Uterus (tissue), 4 donors: Measurements from ENCODE around the gene LINC01488. TPM values are rescaled to one million over a fixed set of nuclear protein-coding genes. Genes with fewer than 3 reads are reported as not detected.

Source experiments
- DNase-seq, 2 donors: peaks; one replicate each; pipeline ENCODE4 v3.0.0-alpha.2; 2019 to 2020
- H3K27ac ChIP-seq, 2 donors: fragments of 200-600 bp; sonication (generic); 1 replicate in 1 of 2; 2 replicates in 1 of 2; pipeline ENCODE4 v1.5.1; 2016 to 2018
- H3K27me3 ChIP-seq, 2 donors: fragments of 200-600 bp; sonication (generic); one replicate each; pipeline ENCODE4 v1.5.1; 2018 to 2019; ENCODE audit warnings: control low read depth in 1 of 2
- H3K36me3 ChIP-seq, 2 donors: fragments of 200-600 bp; sonication (generic); one replicate each; pipeline ENCODE4 v1.5.1; 2019; ENCODE audit warnings: control low read depth in 1 of 2
- H3K4me1 ChIP-seq, 2 donors: fragments of 200-600 bp; sonication (generic); one replicate each; pipeline ENCODE4 v1.5.1; 2018 to 2019; ENCODE audit warnings: control low read depth in 1 of 2
- H3K4me3 ChIP-seq, 2 donors: fragments of 200-600 bp; sonication (generic); 1 replicate in 1 of 2; 2 replicates in 1 of 2; pipeline ENCODE4 v1.5.1; 2018 to 2019; ENCODE audit warnings: mild to moderate bottlenecking in 1 of 2
- H3K9me3 ChIP-seq, 2 donors: fragments of 200-600 bp; sonication (generic); one replicate each; pipeline ENCODE4 v1.5.1; 2019; ENCODE audit warnings: control low read depth in 1 of 2
- CTCF ChIP-seq, 4 experiments: fragments of 200-600 bp in 2 of 4; fragments of 450-650 bp in 2 of 4; sonication (generic) in 2 of 4; IDR thresholded peaks; one replicate each; pipeline ENCODE4 v1.5.1; 2016 to 2019; ENCODE audit warnings: antibody characterized with exemption in 4 of 4, mild to moderate bottlenecking in 2 of 4, moderate library complexity in 1 of 4
- POLR2A ChIP-seq, 2 donors: fragments of 450-650 bp; IDR thresholded peaks; one replicate each; pipeline ENCODE4 v1.6.1; 2016; ENCODE audit warnings: antibody characterized with exemption in 2 of 2, mild to moderate bottlenecking in 1 of 2, moderate library complexity in 1 of 2
- intact Hi-C: fragments of 100-400 bp; cut with DNase I; formaldehyde crosslinking; loops from one replicate; pipeline ENCODE4 v1.15.1; 2023; ENCODE audit warnings: low total_unique reads
- total RNA-seq, 4 donors: library from RNA; depleted of rRNA in 3 of 4; stranded (reverse); fragments of >200 nt in 3 of 4; gene quantifications; one replicate each; pipeline versions ENCODE4 v1.1.0 to v1.2.4, GENCODE V29; 2014 to 2023
- donor health status: DM: yes; HTN: yes; CAD: no.

The LINC01488 gene
- total RNA-seq, 4 donors from 2014 or later, result not detected

- Histone ChIP-seq H3K36me3 (no peaks in the 10 kb centered on the region), H3K27ac (no peak overlapping the region), H3K27me3 (no peaks in the 10 kb centered on the region), H3K4me3 (no peak overlapping the region), H3K9me3 (no peaks in the 10 kb centered on the region), H3K4me1 (peaks cover 8% of the 10 kb centered on the region in 2 donors)
- DNase-seq, result no peak
- TF ChIP-seq CTCF (IDR thresholded peaks at IDR 0.05) (no peak), POLR2A (IDR thresholded peaks at IDR 0.05) (no peak)
- intact Hi-C loops, result no loop called here
Observed at GRCh38 chr11:69438286-69438920, 43.1 kb upstream of the LINC01488 start.

- no peak for TF ChIP-seq CTCF (IDR thresholded peaks at IDR 0.05)
- TF ChIP-seq POLR2A (IDR thresholded peaks at IDR 0.05), result no peak
- H3K4me3 ChIP-seq, result no peak overlapping the region
- no peaks in the 10 kb centered on the region for H3K27me3 ChIP-seq
- H3K36me3 ChIP-seq, result no peaks in the 10 kb centered on the region
- no peak overlapping the region for H3K27ac ChIP-seq
- H3K4me1 ChIP-seq, result peaks cover 8 to 14% of the 10 kb centered on the region in 2 donors
- no peak for DNase-seq
- H3K9me3 ChIP-seq, result no peaks in the 10 kb centered on the region
- intact Hi-C loops, result no loop called here
Observed at GRCh38 chr11:69439127-69439526, 42.3 kb upstream of the LINC01488 start.

GRCh38 chr11:69439651-69440464 lies 41.6 kb upstream of the LINC01488 start:
- no peak for TF ChIP-seq CTCF (IDR thresholded peaks at IDR 0.05)
- no peak for TF ChIP-seq POLR2A (IDR thresholded peaks at IDR 0.05)
- no peak for DNase-seq

GRCh38 chr11:69440876-69441275 lies 40.6 kb upstream of the LINC01488 start:
- Histone ChIP-seq H3K4me3 (no peak overlapping the region), H3K27ac (no peak overlapping the region), H3K4me1 (peaks cover 8 to 18% of the 10 kb centered on the region in 2 donors), H3K9me3 (no peaks in the 10 kb centered on the region), H3K27me3 (no peaks in the 10 kb centered on the region), H3K36me3 (no peaks in the 10 kb centered on the region)
- intact Hi-C loops, result no loop called here
- DNase-seq, result no peak
- no peak for TF ChIP-seq POLR2A (IDR thresholded peaks at IDR 0.05)
- no peak for TF ChIP-seq CTCF (IDR thresholded peaks at IDR 0.05)

More at GRCh38 chr11:69439651-69440464, 41.6 kb upstream of the LINC01488 start:
- H3K4me3 ChIP-seq, result no peak overlapping the region
- no peaks in the 10 kb centered on the region for H3K27me3 ChIP-seq
- H3K36me3 ChIP-seq, result no peaks in the 10 kb centered on the region
- intact Hi-C loops, result no loop called here
- no peak overlapping the region for H3K27ac ChIP-seq
- H3K9me3 ChIP-seq, result no peaks in the 10 kb centered on the region
- H3K4me1 ChIP-seq, result peaks cover 8 to 18% of the 10 kb centered on the region in 2 donors
